NCI-H2081 (cell line): ENCODE results near the gene GNGT2.
"Not testable (repeated sequence)": the region's sequence is repeated elsewhere in the genome, so short reads cannot be mapped to it uniquely, and the experiment has no call there.

ENCODE experiments used
- DNase-seq, 2 experiments: peaks; one replicate each; lab custom pipeline; 2025; lab: John Stamatoyannopoulos, UW

GNGT2 gene

DNA sequence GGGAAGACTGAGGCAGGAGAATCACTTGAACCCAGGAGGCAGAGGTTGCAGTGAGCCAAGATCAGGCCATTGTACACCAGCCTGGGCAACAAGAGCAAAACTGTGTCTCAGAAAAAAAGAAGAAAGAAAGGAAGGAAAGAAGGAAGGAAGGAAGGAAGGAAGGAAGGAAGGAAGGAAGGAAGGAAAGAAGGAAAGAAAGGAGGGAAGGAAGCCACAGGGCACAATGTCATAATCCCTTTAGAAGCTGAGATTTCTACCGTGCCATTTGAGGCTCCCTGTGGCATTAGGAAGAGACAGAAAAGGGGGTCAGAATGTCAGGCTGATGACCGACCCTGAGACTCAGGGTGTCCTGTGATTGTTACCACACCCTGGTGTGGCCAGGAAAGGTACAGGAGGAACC lies 6.6 kb downstream of the GNGT2 start:
- no peak for DNase-seq

DNA sequence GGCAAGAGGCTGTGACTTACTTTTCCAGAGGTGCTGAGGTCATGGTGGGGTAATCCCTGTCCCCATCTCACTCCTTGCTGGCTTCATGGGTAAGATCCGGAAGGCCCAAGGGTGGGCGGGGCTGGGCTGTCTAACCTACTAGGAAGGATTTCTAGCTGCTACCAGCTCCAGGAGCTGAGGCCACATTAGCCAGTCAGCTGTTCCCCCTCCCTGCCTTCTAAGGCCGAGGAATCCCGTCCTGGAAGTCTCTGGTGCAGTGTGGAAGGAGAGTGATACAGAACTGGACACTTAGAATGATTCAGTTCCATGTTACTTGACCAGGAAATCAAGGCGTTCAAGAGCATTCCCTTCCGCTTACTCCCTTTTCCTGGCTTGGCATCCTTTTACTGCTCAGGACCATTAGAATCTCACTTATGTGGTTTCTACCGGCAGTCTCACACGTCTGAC lies 8.9 kb downstream of the GNGT2 start:
- DNase-seq: no peak

DNA sequence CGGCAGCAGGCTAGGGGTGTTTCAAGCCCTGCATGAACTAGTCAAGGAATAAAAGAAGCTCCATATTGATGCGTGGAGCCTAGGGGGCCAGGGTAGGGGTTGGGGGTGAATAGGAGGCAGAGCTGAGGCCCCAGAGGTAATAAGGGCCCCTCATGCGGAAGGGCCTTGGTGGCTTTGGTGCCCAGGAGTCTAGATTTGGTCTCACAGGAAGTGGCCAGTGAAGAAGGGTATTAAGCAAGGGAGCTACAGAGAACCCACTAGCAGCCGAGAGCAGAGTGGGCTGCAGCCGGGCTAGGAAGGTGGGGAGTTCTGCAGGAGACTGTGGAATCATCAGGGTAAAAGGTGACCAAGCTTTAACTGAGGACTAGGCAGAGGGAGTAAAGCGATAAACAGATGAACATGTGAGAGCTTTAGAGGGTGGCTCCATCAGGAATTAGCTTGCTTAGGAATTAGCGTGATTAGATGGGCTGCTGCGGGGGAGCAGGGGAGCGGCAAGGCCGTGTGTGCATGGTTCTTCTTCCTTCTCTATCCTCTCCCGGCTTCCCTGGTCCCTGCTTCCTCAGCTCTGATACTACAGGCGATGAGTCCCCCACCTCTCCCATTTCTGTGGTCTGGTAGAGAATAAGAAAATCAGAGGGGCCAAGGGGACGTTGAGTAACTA lies 9.8 kb downstream of the GNGT2 start:
- no peak for DNase-seq

DNA sequence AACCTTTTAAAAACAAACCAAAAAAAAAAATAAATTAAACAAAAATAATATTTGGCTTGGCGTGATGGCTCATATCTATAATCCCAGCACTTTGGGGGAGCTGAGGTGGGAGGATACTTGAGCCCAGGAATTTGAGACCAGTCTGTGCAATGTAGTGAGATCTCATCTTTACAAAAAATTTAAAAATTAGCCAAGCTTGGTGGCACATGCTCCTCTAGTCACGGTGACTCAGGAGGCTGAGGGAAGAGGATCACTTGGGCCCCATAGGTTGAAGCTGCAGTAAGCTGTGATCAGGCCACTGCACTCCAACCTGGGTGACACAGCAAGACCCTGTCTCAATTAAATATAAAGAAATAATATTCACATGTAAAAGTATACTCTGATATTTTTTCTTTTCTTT lies 12.2 kb downstream of the GNGT2 start:
- DNase-seq: no peak

DNA sequence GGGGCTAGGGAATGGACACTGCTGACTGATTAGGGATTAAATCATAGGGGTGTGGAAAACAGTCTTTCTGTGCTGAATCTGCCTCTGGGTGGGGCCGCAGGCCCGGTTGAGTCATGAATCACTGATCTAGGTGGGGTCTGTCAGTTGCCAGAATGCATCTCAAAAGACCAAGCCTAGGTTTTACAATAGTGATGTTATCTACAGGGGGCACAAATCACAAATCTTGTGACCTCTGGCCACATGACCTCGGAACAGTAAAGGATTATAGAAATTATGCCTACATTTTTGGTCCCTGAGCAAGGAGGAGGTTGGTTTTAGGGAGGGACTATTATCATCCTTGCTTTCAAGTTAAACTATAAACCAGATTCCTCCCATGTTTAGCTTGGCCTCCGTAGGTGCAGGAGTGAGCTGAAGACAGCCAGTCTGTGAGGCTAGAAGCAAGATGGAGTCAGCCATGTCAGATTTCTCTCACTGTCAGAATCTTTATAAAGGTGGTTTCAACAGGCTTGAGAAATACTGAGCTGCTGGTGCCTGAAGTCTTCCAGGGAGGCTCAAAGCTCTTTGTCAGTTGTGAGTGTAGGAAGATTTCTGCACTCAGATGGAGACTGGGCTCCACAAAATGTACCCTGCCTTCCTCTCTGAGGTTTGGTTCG lies 12.9 kb downstream of the GNGT2 start:
- DNase-seq: no peak

DNA sequence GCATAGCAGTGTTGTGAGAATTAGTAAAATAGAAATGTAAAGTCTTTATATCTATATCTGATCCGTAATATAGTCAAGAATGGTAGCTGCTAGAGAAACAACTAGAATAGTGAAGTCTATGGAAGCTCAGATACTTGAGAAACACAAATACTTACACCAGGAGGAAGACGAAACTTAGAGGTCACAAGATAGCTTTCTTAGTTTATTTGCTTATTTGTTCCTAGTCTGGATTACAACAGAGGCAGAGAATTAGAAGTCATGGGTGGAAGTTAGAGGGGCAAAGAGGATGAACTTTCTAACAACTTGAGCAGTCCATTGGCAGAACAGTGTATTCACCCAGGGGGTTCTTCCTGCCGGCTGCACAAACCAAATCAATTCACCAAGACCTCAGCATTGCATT lies 13.9 kb downstream of the GNGT2 start:
- DNase-seq: no peak

DNA sequence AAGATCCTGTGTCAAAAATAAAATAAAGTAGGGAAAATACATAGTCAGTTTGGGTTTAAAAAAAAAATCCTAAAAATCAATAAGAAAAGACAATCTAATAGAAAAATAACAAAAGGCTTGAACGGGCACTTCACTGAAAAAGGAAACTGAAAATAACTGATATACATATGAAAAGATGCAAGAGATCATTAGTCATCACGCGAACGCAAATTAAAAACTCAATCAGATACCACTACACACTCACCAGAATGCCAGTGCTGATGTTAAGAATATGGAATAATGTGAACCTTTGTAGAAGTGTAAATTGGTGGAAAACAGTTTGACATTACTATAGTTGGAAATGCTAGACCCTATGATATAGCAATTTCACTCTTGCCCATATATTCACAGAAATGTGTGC lies 14.6 kb downstream of the GNGT2 start:
- DNase-seq: no peak

DNA sequence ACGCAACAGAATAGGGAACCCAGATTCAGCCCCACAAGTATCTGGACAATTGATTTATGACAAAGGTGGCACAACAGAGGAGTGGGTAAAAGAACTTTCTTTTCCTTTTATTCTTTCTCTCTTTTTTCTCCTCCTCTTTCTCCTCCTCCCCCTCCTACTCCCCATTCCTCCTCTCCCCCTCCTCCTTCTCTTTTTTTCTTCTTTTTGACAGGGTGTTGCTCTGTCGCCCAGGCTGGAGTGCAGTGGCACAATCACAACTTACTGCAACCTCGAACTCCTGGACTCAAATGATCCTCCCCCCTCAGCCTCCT lies 16.1 kb downstream of the GNGT2 start:
- DNase-seq: no peak

DNA sequence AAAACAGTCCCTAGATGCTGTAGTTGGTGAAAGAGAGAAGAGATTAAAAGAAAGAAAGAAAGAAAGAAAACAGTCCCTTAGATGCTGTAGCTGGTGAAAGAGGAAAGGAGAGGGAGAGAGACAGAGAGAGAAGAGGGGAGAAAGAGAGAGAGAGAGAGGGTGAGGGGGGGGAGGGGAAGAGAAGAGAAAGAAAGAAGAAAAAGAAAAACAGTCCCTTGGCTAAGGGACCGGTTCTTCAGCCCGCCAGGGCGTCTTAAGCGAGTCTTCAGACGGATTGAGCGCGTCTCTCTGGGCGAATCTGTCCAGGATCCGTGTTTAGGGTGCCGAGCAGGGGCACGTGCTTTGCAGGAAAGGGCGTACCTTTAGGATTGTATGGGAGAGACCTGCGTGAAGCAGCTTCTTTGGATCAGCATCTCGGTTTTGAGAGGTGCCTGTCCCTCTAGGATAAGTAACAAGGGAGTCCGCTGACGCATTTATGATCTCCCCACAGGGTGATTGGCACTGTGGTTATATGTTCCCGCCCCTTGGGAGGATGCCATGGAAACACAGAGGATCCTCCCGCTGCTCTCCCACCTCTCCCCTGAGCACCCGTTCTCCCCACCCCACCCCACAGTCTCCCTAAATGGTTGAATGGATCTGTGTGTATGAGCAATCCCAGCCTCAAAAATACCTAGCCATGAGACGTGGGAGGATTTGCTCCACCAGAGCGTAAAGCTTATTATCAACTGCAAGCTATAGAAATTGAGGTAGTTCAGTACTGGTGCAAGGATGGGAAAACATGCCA lies 16.7 kb downstream of the GNGT2 start:
- peak; percentile 69 to 83 for DNase-seq

DNA sequence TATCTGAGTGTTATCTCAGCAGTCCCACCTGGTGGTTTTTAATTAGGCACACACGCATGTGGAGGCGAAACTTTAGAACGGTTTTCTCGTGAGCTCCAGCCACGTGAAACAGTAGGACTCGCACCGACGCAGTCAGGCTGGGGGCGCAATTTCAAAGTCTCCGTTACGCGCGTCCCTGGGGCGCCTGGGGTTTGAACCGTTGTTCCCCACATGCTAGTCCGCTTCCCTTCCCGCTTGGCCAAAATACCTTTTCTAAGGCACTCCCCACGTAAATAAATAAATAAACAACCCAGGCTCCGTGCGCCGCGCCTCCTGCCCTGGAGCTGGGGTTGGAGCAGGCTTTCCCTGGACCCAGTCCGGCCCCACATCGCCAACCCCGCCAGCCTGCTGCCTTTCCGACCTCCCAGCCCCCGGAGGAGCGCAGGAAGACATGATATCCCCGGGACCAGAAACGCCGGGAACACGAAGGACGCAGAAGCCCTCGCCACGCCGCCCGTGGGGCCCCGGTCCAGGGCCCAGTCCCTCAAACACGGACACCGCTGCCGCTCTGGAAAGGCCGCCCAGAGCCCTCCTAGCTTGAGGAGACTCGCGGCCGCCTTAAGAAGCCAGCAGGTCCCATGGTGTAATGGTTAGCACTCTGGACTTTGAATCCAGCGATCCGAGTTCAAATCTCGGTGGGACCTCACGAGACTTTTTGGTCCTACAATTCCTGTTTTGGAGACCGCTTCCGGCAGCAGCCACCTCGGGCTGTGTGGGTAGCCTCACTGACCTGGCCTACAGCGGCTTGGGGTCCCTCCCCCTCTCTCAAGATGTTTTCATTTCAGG lies 18.2 kb downstream of the GNGT2 start:
- peak; percentile 95 to 96 for DNase-seq

DNA sequence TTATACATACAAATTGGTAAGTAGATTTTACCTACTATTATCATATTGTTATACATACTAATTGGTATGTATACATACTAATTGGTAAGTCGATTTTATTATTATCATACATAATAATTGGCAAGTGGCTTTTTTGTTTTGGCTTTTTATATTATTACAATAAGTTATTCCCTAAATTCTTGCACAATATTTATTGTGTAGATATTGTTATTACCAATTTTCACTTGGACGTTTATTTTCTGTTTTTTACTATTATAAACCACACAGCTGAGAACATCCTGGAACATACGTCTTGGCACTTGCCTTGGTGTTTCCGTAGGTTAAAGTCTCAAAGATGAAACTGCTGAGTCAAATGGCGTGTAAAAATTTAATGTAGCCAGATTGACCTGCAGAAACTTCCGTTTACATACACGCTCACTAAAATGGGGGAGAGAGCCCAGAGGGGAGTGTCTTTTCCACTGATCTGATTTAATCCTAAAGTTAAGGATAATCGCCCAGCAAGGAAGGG lies 18.9 kb downstream of the GNGT2 start:
- no peak for DNase-seq

DNA sequence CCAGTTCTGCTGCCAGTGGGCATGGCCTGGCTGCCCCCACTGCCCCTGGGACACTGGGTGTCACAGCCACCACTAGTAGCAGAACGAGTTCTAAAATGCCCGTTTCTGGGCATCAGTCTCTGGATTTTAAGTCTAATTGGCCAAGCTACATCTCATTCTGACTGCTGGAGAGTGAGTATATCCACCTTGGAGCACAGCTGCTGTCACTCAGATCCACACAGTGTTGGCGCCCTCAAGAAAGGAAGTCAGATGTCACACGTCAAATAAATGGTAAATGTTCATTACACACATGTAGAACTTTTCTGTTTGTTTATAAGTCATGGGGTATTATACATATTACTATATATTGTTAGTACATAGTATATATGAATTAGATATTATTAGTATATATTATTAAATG lies 19.4 kb downstream of the GNGT2 start:
- peak in 1 of 2 experiments; percentile 12 for DNase-seq

DNA sequence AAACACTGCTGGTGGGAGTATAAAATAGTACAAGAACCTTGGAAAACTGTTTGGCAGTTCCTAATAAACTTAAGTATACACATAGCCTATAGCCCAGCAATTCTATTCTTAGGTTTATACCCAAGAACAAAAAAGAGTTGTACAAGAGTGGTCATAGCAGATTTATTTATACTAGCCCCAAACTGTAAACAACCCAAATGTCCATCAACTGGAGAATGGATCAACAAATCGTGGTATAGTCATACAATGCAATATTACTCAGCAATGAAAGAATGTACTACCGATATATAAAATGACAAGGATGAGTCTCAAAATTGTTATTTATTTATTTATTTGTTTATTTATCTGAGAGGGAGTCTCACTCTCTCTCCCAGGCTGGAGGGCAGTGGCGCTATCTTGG lies 23.1 kb downstream of the GNGT2 start:
- DNase-seq: no peak

DNA sequence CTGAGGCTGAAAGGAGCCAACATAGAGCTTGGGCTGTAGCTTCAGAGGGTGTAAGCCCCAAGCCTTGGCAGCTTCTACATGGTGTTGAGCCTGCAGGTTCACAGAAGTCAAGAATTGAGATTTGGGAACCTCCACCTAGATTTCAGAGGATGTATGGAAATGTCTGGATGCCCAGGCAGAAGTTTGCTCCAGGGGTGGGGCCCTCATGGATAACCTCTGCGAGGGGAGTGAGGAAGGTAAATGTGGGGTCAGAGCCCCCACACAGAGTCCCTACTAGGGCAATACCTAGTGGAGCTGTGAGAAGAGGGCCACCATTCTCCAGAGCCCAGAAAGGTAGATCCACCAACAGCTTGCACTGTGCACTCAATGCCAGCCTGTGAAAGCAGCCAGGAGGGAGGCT lies 25.0 kb downstream of the GNGT2 start:
- not testable (repeated sequence) for DNase-seq

DNA sequence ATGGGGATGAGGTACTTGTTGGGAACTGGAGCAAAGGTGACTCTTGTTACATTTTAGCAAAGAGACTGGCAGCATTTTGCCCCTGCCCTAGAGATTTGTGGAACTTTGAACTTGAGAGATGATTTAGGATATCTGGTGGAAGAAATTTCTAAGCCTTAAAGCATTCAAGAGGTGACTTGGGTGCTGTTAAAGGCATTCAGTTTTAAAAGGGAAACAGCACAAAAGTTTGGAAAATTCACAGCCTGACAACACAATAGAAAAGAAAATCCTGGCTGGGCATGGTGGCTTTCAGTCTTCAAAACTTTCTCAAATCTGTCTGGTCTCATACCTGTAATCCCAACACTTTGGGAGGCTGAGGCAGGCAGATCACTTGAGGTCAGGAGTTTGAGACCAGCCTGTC lies 25.9 kb downstream of the GNGT2 start:
- not testable (repeated sequence) for DNase-seq

DNA sequence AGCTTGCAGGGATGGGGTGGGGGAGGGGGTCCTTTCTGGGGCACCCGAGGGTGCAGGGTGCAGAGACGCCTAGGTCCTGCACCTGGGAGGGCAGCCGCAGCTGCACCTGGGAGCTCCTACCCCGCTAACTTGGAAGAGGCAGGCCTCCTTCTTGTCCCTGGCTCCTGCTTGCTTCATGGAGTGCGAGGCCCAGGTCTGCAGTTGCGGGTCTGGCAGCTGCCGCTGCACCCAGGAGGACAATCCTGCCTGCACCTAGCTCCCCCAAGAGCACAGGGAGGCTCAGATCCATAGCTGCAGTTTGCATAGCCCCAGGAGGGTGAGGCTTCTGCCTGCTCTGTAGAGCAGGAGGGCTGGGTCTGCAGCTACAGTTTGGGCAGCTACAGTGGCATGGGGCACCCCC lies 26.6 kb downstream of the GNGT2 start:
- no peak for DNase-seq

DNA sequence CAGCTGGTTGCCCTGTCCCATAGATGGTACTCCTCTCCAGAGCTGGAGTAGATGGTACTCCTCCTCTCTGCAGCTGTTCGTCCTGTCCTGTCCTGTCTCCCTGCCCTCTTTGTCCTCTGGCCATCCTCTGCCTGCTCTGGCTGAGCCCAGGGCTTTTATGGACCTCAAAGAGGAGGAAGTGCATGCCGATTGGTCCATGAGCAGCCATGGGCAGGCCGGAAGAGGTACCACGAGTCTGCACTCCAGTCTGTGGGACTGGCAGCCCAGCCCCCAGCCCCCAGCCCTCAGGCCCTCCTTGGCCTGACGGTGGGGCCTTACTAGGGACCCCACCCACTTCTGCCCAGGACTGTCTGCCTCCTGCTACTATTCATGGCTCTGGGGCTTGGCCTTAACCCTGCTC lies 27.0 kb downstream of the GNGT2 start:
- DNase-seq: no peak

DNA sequence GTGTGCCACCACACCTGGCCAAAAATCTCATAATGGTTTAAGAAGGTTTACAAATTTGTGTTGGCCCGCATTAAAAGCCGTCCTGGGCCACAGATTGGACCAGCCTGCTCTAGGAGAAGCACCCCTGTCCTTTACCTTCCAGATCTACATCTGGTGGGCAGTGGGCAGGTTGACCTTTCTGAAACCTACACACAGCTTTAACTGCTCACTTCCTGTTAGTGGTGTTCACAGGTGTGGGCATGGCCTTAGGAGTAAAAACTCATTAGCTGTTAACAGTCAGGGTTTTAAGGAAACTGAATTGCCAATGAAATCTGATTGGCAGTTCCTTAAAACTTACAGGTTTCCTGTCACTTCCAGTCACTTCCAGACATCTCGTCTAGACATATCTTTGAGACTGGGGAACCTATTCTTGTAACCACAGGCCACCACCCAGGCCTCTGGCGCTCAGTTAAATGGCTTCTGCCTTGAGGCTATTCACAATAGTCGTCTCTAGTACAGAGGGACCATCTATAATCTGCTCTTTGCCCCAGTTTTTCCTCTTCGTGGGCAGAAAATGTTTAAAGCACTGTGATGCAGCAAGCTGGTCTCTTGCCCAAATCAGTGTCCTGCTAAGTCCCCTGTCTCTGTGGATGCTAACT lies 29.3 kb downstream of the GNGT2 start:
- no peak for DNase-seq

DNA sequence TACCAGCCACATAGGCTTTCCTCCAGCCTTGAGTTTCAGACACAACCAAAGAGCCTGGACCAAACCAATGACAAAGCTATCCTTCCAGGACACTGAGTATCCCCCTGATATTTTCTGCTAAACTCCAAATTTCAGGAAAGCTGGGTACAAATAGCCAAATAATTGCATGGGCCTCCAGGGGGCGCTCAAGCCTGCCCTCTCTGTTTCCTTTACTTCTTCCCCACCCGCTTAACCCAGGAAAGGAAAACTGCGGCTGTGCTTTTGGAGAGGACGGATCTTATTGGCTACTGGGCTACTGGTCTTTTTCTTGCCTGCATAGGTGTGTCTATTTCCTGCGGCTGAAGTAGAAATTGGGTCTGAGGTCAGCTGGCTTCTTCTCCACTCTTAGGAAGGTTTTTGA lies 30.1 kb downstream of the GNGT2 start:
- peak; percentile 52 to 54 for DNase-seq

DNA sequence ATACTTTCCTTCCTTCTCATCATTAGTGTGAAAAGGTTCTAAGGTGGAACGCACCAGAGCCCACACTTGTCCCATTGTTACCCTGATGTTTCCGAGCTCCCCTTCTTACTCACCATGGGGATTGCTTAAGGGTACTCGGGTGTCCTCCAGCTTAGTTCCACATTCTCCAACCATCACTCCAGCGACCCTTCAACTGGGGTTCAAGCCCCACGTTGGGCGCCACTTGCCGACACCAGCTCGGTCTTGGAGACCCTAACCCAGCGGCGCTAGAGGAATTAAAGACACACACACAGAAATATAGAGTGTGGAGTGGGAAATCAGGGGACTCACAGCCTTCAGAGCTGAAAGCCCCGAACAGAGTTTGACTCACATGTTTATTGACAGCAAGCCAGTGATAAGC lies 34.4 kb downstream of the GNGT2 start:
- DNase-seq: not testable (repeated sequence)

DNA sequence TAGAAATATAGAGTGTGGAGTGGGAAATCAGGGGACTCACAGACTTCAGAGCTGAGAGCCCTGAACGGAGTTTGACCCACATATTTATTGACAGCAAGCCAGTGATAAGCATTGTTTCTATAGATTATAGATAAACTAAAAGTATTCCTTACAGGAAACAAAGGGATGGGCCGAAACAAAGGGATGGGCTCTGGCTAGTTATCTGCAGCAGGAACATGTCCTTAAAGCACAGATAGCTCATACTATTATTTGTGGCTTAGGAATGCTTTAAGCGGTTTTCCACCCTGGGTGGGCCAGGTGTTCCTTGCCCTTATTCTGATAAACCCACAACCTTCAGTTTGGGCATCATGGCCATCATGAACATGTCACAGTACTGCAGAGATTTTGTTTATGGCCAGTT lies 39.7 kb downstream of the GNGT2 start:
- DNase-seq: not testable (repeated sequence)

DNA sequence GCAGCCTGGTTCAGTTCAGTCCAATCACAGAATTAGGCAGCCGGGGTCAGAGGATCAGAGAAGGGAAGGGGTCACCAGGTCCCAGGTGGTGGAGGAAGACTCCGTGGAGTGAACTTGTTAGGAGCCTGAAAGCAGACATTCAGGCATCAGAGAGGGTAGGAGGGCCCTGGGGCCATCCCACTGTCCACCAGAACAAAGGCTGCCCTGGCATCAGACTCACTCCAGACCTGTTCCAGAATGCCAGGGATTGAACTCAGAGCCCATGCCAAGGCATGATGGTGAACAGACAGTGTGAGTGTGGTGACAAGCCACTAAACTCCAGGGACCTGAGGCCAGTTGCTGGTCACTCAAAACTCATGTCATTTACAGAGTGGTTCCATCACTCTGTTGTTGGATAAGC lies 40.2 kb downstream of the GNGT2 start:
- DNase-seq: no peak
